ENCODE data around the gene TRAF1. TPM values are rescaled to one million over a fixed set of nuclear protein-coding genes. Genes with fewer than 3 reads are reported as not detected.

Gene TRAF1
- total RNA-seq, 1 experiment from 2014 or later, result 1.8 TPM

DNA sequence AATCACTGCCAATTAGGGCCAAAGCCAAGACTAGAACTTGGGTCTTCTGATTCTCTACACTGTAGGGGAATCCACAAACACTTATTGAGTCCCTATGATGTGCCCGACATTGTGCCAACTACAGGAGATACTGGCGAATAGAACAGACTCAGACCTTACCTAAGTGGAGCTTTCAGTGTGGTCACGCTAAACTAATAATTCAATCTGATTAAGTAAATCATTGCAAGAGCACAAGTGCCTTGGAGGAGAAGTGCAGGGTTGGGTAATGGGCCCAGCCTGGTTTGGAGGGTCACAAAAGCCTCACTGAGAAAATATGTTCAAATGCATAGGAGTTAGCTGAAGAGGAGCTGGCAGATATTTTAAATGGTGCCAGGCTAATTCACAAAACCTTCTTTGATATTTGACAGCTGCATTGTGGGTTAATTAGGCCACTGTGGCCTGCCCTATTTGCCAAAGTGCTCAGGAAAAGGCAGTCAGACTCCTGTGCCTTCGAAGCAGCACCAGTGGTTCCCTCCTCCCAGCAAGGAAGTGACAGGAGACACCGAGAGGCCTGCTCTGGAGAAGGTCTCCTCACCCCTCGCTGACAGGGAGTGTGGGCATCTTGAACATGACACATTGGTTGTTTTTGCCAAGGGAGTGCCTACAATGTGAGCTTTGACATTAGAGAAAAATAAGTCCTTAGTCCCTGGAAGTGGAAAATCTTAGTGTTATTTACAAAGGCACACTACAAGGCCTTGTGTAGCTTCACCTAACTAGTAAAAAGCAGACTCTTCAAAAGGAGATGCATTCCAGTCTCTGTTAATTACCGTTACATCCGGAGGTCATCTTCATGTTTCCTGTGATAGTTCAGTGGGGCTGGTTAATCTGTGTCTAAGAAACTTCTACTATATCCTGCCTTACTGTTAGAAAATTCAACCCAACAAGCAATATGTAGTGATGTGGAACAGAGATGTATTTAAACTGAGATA lies 24.1 kb upstream of the TRAF1 start:
- Mint-ChIP-seq H3K27me3 (ENCODE audit: low read depth) (no peaks in the 10 kb centered on the region), H3K36me3 (no peaks in the 10 kb centered on the region), H3K4me1 (peaks cover 9% of the 10 kb centered on the region), H3K9me3 (no peaks in the 10 kb centered on the region), H3K4me3 (no peak overlapping the region), H3K27ac (no peak overlapping the region)
- CTCF ChIA-PET, result interaction anchor here (1.4 kb wide), 1 partner anchor 31 kb away, joined by 6 read pairs; no protein-coding TSS in a partner anchor
- DNase-seq (ENCODE audit: low spot score) (no peak), ATAC-seq (no peak)
- POLR2A ChIA-PET, result no interaction called here
- TF ChIP-seq, protein P1, sequence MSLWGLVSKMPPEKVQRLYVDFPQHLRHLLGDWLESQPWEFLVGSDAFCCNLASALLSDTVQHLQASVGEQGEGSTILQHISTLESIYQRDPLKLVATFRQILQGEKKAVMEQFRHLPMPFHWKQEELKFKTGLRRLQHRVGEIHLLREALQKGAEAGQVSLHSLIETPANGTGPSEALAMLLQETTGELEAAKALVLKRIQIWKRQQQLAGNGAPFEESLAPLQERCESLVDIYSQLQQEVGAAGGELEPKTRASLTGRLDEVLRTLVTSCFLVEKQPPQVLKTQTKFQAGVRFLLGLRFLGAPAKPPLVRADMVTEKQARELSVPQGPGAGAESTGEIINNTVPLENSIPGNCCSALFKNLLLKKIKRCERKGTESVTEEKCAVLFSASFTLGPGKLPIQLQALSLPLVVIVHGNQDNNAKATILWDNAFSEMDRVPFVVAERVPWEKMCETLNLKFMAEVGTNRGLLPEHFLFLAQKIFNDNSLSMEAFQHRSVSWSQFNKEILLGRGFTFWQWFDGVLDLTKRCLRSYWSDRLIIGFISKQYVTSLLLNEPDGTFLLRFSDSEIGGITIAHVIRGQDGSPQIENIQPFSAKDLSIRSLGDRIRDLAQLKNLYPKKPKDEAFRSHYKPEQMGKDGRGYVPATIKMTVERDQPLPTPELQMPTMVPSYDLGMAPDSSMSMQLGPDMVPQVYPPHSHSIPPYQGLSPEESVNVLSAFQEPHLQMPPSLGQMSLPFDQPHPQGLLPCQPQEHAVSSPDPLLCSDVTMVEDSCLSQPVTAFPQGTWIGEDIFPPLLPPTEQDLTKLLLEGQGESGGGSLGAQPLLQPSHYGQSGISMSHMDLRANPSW (CRISPR knock-in tag; conservative IDR thresholded peaks at IDR 0.05; ENCODE audit: low read depth), result no peak
- TF ChIP-seq PRRX2 (CRISPR knock-in tag; IDR thresholded peaks at IDR 0.05), result no peak
- TF ChIP-seq ZNF317 (CRISPR knock-in tag; IDR thresholded peaks at IDR 0.05; ENCODE audit: borderline replicate concordance, low read depth), result no peak
- TF ChIP-seq ZBTB21 (CRISPR knock-in tag; IDR thresholded peaks at IDR 0.05; ENCODE audit: borderline replicate concordance), result no peak
- TF ChIP-seq EMX1 (CRISPR knock-in tag; IDR thresholded peaks at IDR 0.05), result no peak
- no peak for TF ChIP-seq E2F5 (CRISPR knock-in tag; IDR thresholded peaks at IDR 0.05)
- TF ChIP-seq, protein P2, sequence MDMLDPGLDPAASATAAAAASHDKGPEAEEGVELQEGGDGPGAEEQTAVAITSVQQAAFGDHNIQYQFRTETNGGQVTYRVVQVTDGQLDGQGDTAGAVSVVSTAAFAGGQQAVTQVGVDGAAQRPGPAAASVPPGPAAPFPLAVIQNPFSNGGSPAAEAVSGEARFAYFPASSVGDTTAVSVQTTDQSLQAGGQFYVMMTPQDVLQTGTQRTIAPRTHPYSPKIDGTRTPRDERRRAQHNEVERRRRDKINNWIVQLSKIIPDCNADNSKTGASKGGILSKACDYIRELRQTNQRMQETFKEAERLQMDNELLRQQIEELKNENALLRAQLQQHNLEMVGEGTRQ (CRISPR knock-in tag; IDR thresholded peaks at IDR 0.05), result no peak
- TF ChIP-seq ZNF396 (CRISPR knock-in tag; IDR thresholded peaks at IDR 0.05; ENCODE audit: borderline replicate concordance), result no peak
- TF ChIP-seq, protein P3, sequence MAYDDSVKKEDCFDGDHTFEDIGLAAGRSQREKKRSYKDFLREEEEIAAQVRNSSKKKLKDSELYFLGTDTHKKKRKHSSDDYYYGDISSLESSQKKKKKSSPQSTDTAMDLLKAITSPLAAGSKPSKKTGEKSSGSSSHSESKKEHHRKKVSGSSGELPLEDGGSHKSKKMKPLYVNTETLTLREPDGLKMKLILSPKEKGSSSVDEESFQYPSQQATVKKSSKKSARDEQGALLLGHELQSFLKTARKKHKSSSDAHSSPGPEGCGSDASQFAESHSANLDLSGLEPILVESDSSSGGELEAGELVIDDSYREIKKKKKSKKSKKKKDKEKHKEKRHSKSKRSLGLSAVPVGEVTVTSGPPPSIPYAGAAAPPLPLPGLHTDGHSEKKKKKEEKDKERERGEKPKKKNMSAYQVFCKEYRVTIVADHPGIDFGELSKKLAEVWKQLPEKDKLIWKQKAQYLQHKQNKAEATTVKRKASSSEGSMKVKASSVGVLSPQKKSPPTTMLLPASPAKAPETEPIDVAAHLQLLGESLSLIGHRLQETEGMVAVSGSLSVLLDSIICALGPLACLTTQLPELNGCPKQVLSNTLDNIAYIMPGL (CRISPR knock-in tag; IDR thresholded peaks at IDR 0.05), result no peak
- TF ChIP-seq RORB (CRISPR knock-in tag; IDR thresholded peaks at IDR 0.05), result no peak
- TF ChIP-seq, protein P4, sequence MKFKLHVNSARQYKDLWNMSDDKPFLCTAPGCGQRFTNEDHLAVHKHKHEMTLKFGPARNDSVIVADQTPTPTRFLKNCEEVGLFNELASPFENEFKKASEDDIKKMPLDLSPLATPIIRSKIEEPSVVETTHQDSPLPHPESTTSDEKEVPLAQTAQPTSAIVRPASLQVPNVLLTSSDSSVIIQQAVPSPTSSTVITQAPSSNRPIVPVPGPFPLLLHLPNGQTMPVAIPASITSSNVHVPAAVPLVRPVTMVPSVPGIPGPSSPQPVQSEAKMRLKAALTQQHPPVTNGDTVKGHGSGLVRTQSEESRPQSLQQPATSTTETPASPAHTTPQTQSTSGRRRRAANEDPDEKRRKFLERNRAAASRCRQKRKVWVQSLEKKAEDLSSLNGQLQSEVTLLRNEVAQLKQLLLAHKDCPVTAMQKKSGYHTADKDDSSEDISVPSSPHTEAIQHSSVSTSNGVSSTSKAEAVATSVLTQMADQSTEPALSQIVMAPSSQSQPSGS (CRISPR knock-in tag; IDR thresholded peaks at IDR 0.05; ENCODE audit: borderline replicate concordance, low read depth), result no peak
- no peak for TF ChIP-seq CTCF (IDR thresholded peaks at IDR 0.05)
- no peak for TF ChIP-seq NR1H2 (CRISPR knock-in tag; IDR thresholded peaks at IDR 0.05)
- no peak for TF ChIP-seq ESRRA (CRISPR knock-in tag; IDR thresholded peaks at IDR 0.05; ENCODE audit: borderline replicate concordance)
- no peak for TF ChIP-seq ZNF121 (CRISPR knock-in tag; IDR thresholded peaks at IDR 0.05)

All from WTC11 (cell line).